GM23248 (cell line): ENCODE measurements around the gene CCT6B.

Experiments
- EZH2 ChIP-seq: fragments of 200-600 bp; sonication (generic); IDR thresholded peaks from 2 replicates; pipeline ENCODE4 v1.6.1; 2018; ENCODE audit warnings: antibody characterized with exemption, mild to moderate bottlenecking; ENCODE audit not compliant: insufficient read depth, poor library complexity, severe bottlenecking
- EZH2phosphoT487 ChIP-seq: fragments of 200-600 bp; sonication (generic); IDR thresholded peaks from 2 replicates; pipeline ENCODE4 v1.6.1; 2018; ENCODE audit warnings: antibody characterized with exemption, moderate library complexity, mild to moderate bottlenecking, low read depth; ENCODE audit not compliant: insufficient read depth

DNA sequence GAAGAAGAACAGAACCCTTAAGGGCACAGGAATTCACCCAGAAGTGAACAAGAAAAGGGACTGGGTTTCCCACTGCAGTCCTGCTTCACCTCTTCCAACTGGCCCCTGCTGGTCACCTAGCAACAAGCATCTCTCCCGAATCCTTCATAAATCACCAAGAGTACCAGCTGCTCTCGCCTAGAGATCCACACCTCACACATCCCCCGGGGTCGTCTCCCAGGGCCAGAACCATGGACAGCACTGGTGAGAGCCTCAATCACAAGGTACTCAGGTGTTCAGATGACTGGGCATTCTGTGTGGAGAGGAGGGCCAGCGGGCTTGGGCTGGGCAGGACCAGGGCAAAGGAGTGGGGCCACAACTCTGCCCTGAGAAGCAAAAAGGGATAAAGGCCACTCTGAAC lies 65.9 kb downstream of the CCT6B start:
- no peak for TF ChIP-seq EZH2
- no peak for TF ChIP-seq EZH2phosphoT487
